PC-9 (cell line): ENCODE results near the gene BCO1.

Source experiments
- CTCF ChIP-seq: fragments of 200-600 bp; sonication (generic); conservative IDR thresholded peaks from 2 replicates; pipeline ENCODE4 v1.6.1; 2017; ENCODE audit warnings: mixed run types, antibody characterized with exemption, mild to moderate bottlenecking, moderate library complexity
- EZH2 ChIP-seq: fragments of 200-600 bp; sonication (generic); IDR thresholded peaks from 2 replicates; pipeline ENCODE4 v1.8.0; 2017; ENCODE audit warnings: antibody characterized with exemption, low read depth

- TF ChIP-seq EZH2 (no peak), CTCF (no peak)
Measured at GRCh38 chr16:81212830-81213465, 25.5 kb upstream of the BCO1 start.
